SKM-1 treated with dmso at 0.1 percent for 144 hours (cell line): ENCODE results near the gene INPP5D.

ENCODE experiments used
- DNase-seq: peaks from one replicate; lab custom pipeline; 2025; ENCODE audit not compliant: unreplicated experiment; lab: John Stamatoyannopoulos, UW

Gene INPP5D

GRCh38 chr2:233228376-233228775 is 168.2 kb downstream of the INPP5D start:
- no peak for DNase-seq

GRCh38 chr2:233233618-233234230 is 173.6 kb downstream of the INPP5D start:
- peak; percentile 35 for DNase-seq

- DNase-seq: no peak
Measured at GRCh38 chr2:233234264-233234663, 174.1 kb downstream of the INPP5D start.

GRCh38 chr2:233234996-233235395 is 174.9 kb downstream of the INPP5D start:
- no peak for DNase-seq

GRCh38 chr2:233235977-233236376 is 175.8 kb downstream of the INPP5D start:
- DNase-seq: no peak

GRCh38 chr2:233236820-233237589 is 176.9 kb downstream of the INPP5D start:
- no peak for DNase-seq

- DNase-seq: peak; percentile 49
Measured at GRCh38 chr2:233240897-233241296, 180.8 kb downstream of the INPP5D start.

GRCh38 chr2:233241803-233242202 is 181.7 kb downstream of the INPP5D start:
- DNase-seq: no peak

GRCh38 chr2:233242231-233242927 is 182.2 kb downstream of the INPP5D start:
- DNase-seq: peak; percentile 78

- DNase-seq: no peak
Measured at GRCh38 chr2:233243348-233243747, 183.2 kb downstream of the INPP5D start.

- DNase-seq: no peak
Measured at GRCh38 chr2:233244818-233245217, 184.7 kb downstream of the INPP5D start.

GRCh38 chr2:233245406-233245805 is 185.3 kb downstream of the INPP5D start:
- no peak for DNase-seq

- DNase-seq: no peak
Measured at GRCh38 chr2:233247116-233247515, 187.0 kb downstream of the INPP5D start.

- DNase-seq: no peak
Measured at GRCh38 chr2:233247744-233248143, 187.6 kb downstream of the INPP5D start.

GRCh38 chr2:233248999-233249398 is 188.9 kb downstream of the INPP5D start:
- DNase-seq: peak; percentile 81

- no peak for DNase-seq
Measured at GRCh38 chr2:233250568-233250967, 190.4 kb downstream of the INPP5D start.

- DNase-seq: no peak
Measured at GRCh38 chr2:233250985-233251305, 190.8 kb downstream of the INPP5D start.

- peak; percentile 93 for DNase-seq
Measured at GRCh38 chr2:233251306-233252116, 191.4 kb downstream of the INPP5D start, which contains the start of gene ATG16L1. Gene ATG16L1 (plus strand): TSS chr2:233251673. CDS start chr2:233251828, 155 bp downstream.

GRCh38 chr2:233252227-233252626 is 192.1 kb downstream of the INPP5D start:
- DNase-seq: no peak

- no peak for DNase-seq
Measured at GRCh38 chr2:233255151-233255550, 195.0 kb downstream of the INPP5D start.

GRCh38 chr2:233256048-233256447 is 195.9 kb downstream of the INPP5D start:
- no peak for DNase-seq
